ENCODE results near the gene ARID3B. TPM values are rescaled to one million over a fixed set of nuclear protein-coding genes. Genes with fewer than 3 reads are reported as not detected.

Gene ARID3B
- total RNA-seq, 4 donors from 2014 or later: 3.6 to 6.8 (median 6.7) TPM

- intact Hi-C loops (cut with DNase I): no loop called here
- TF ChIP-seq POLR2AphosphoS5 (IDR thresholded peaks at IDR 0.05) (no peak), EP300 (IDR thresholded peaks at IDR 0.05) (no peak), POLR2A (IDR thresholded peaks at IDR 0.05; ENCODE audit: low read depth) (no peak), CTCF (IDR thresholded peaks at IDR 0.05) (no peak)
- Histone ChIP-seq H3K4me3 (no peak overlapping the region), H3K36me3 (no peaks in the 10 kb centered on the region), H3K27me3 (no peaks in the 10 kb centered on the region), H3K4me1 (peaks cover 4 to 8% (median 6%) of the 10 kb centered on the region in 4 donors), H3K9me3 (no peaks in the 10 kb centered on the region), H3K27ac (replicated peaks in 1 of 4) (no peak overlapping the region)
- no peak for DNase-seq (ENCODE audit: extremely low spot score)
- 83% methylated on average over 8 of the region's 12 CpGs for WGBS
Observed at GRCh38 chr15:74604983-74605794, 64.2 kb downstream of the ARID3B start.

- H3K27me3 ChIP-seq: no peaks in the 10 kb centered on the region
Observed at GRCh38 chr15:74605795-74606150, 64.8 kb downstream of the ARID3B start.

GRCh38 chr15:74608786-74609185, 67.8 kb downstream of the ARID3B start:
- Histone ChIP-seq H3K4me1 (peaks cover 2 to 9% (median 7%) of the 10 kb centered on the region in 4 donors), H3K27ac (replicated peaks in 1 of 4) (no peak overlapping the region), H3K9me3 (no peaks in the 10 kb centered on the region), H3K4me3 (no peak overlapping the region), H3K36me3 (peaks cover 0 to 5% (median 0%) of the 10 kb centered on the region in 4 donors), H3K27me3 (no peaks in the 10 kb centered on the region)
- no peak for DNase-seq (ENCODE audit: extremely low spot score)
- 100% methylated on average over 2 of the region's 3 CpGs for WGBS
- intact Hi-C loops (cut with DNase I): no loop called here
- TF ChIP-seq CTCF (IDR thresholded peaks at IDR 0.05) (no peak), EP300 (IDR thresholded peaks at IDR 0.05) (no peak), POLR2A (IDR thresholded peaks at IDR 0.05; ENCODE audit: low read depth) (no peak), POLR2AphosphoS5 (IDR thresholded peaks at IDR 0.05) (no peak)

More at GRCh38 chr15:74605795-74606150, 64.8 kb downstream of the ARID3B start:
- intact Hi-C loops (cut with DNase I): no loop called here
- no peak overlapping the region for H3K27ac ChIP-seq (replicated peaks in 1 of 4)
- TF ChIP-seq EP300 (IDR thresholded peaks at IDR 0.05): no peak
- TF ChIP-seq POLR2AphosphoS5 (IDR thresholded peaks at IDR 0.05): no peak
- no peak for TF ChIP-seq CTCF (IDR thresholded peaks at IDR 0.05)
- no peak for TF ChIP-seq POLR2A (IDR thresholded peaks at IDR 0.05; ENCODE audit: low read depth)
- 64% methylated on average over 1 of the region's 1 CpG for WGBS
- DNase-seq (ENCODE audit: extremely low spot score): no peak
- H3K9me3 ChIP-seq: no peaks in the 10 kb centered on the region
- peaks cover 0 to 9% (median 6%) of the 10 kb centered on the region in 4 donors for H3K4me1 ChIP-seq
- H3K4me3 ChIP-seq: no peak overlapping the region
- no peaks in the 10 kb centered on the region for H3K36me3 ChIP-seq

GRCh38 chr15:74609938-74610301, 68.9 kb downstream of the ARID3B start:
- H3K27ac ChIP-seq (replicated peaks in 1 of 4): no peak overlapping the region
- peaks cover 0 to 5% (median 0%) of the 10 kb centered on the region in 4 donors for H3K36me3 ChIP-seq
- H3K27me3 ChIP-seq: no peaks in the 10 kb centered on the region
- intact Hi-C loops (cut with DNase I): loop anchor here (5.0 kb wide), 1 partner anchor 148 kb away; the partner anchor contains the start of gene UBL7
- DNase-seq (ENCODE audit: extremely low spot score): no peak
- TF ChIP-seq CTCF (IDR thresholded peaks at IDR 0.05): no peak
- no peak for TF ChIP-seq EP300 (IDR thresholded peaks at IDR 0.05)
- no peak for TF ChIP-seq POLR2AphosphoS5 (IDR thresholded peaks at IDR 0.05)
- TF ChIP-seq POLR2A (IDR thresholded peaks at IDR 0.05; ENCODE audit: low read depth): no peak
- H3K4me1 ChIP-seq: peaks cover 9 to 16% (median 15%) of the 10 kb centered on the region in 4 donors
- H3K9me3 ChIP-seq: no peaks in the 10 kb centered on the region
- no peak overlapping the region for H3K4me3 ChIP-seq
- WGBS: 100% methylated on average over 2 of the region's 3 CpGs
